Right cardiac atrium (tissue), 5 donors: ENCODE results near the gene DLG2. TPM values are rescaled to one million over a fixed set of nuclear protein-coding genes. Genes with fewer than 3 reads are reported as not detected.

ENCODE experiments used
- ATAC-seq, 2 donors: fragments of 200-7000 bp; cut with Tn5 transposase; one replicate each; pipeline versions ENCODE4 v1.8.0 to v1.9.1; 2020; ENCODE audit warnings: moderate library complexity in 2 of 2, mild to moderate bottlenecking in 1 of 2
- DNase-seq, 3 donors: peaks; one replicate each; pipeline ENCODE4 v3.0.0-alpha.2; 2020
- H3K27ac ChIP-seq: one replicate; pipeline ENCODE4 v1.5.1; 2013; ENCODE audit warnings: mild to moderate bottlenecking, low read length, control low read depth, moderate library complexity
- H3K27me3 ChIP-seq: one replicate; pipeline ENCODE4 v1.6.1; 2013; ENCODE audit not compliant: control insufficient read depth, insufficient read depth
- H3K4me1 ChIP-seq: one replicate; pipeline ENCODE4 v1.6.1; 2013; ENCODE audit warnings: low read length; ENCODE audit not compliant: control insufficient read depth, insufficient read depth
- H3K4me3 ChIP-seq: one replicate; pipeline ENCODE4 v1.5.1; 2013; ENCODE audit warnings: low read length, control low read depth
- H3K9me3 ChIP-seq: one replicate; pipeline ENCODE4 v1.6.1; 2013; ENCODE audit warnings: low read length; ENCODE audit not compliant: control insufficient read depth
- WGBS: extraction: QIAGEN DNeasy Blood & Tissue Kit; methylation state at CpG from one replicate; pipeline ENCODE4 v1.1.7; 2013; 5-methylcytosine and 5-hydroxymethylcytosine counted together
- intact Hi-C, 4 donors: fragments of 100-400 bp; cut with DNase I; formaldehyde crosslinking; loops; one replicate each; pipeline versions ENCODE4 v1.11.0 to v1.14.0; 2022 to 2023
- polyA plus RNA-seq: library from polyadenylated mRNA; stranded (reverse); fragments of 200-250 nt; gene quantifications from one replicate; pipeline ENCODE4 v1.2.3, GENCODE V29; 2013
- total RNA-seq, 4 donors: library from RNA; stranded (reverse); fragmentation: NEBNext Ultra II Directional; extraction: Animal tissue kit (Norgen Biotek cat#: 25700); gene quantifications; one replicate each; pipeline ENCODE4 v1.2.1, GENCODE V29; 2021
- donor health status: healthy with polysubstance abuse.
- donor health status: DM: no; HTN: yes; CAD: no.
- donor health status: DM: no; HTN: no; CAD: no.
- donor health status: DM: no; HTN: yes; CAD: no; lungs with severe emphysema.
- donor health status: DM: yes; HTN: yes; CAD: no.

DLG2 gene
- total and polyA plus RNA-seq, 5 donors: 2.3 to 10.5 (median 9.4) TPM

GRCh38 chr11:84563356-84563755 is 1063.8 kb downstream of the DLG2 start:
- no peak overlapping the region for H3K4me3 ChIP-seq
- no peaks in the 10 kb centered on the region for H3K4me1 ChIP-seq
- intact Hi-C loops: loop anchor here in 2 of 4 donors (5.0 to 10.0 kb wide), 2 partner anchors 151 to 154 kb away; no protein-coding TSS in a partner anchor
- H3K27ac ChIP-seq: no peak overlapping the region
- H3K9me3 ChIP-seq: no peaks in the 10 kb centered on the region
- 82% methylated on average over 2 of the region's 2 CpGs for whole genome bisulfite sequencing
- H3K27me3 ChIP-seq: no peaks in the 10 kb centered on the region
- no peak for DNase-seq
- ATAC-seq: no peak

GRCh38 chr11:84560206-84560605 is 1066.9 kb downstream of the DLG2 start:
- Histone ChIP-seq H3K4me1 (no peaks in the 10 kb centered on the region), H3K4me3 (no peak overlapping the region), H3K27me3 (no peaks in the 10 kb centered on the region), H3K27ac (no peak overlapping the region), H3K9me3 (no peaks in the 10 kb centered on the region)
- 93% methylated on average over 1 of the region's 1 CpG for WGBS
- ATAC-seq: no peak
- intact Hi-C loops: loop anchor here in 2 of 4 donors (5.0 to 10.0 kb wide), 2 partner anchors 155 to 157 kb away; no protein-coding TSS in a partner anchor
- no peak for DNase-seq

- H3K27me3 ChIP-seq: no peaks in the 10 kb centered on the region
- intact Hi-C loops: loop anchor here in 1 of 4 donors (5.0 kb wide), 1 partner anchor 154 kb away; no protein-coding TSS in a partner anchor
- H3K4me3 ChIP-seq: no peak overlapping the region
- no peaks in the 10 kb centered on the region for H3K9me3 ChIP-seq
- DNase-seq (peak in 2 of 3 donors; percentile 16 to 31), ATAC-seq (peak; percentile 50 to 57)
- 61% methylated on average over 5 of the region's 5 CpGs for WGBS
- H3K4me1 ChIP-seq: no peaks in the 10 kb centered on the region
- H3K27ac ChIP-seq: no peak overlapping the region
Measured at GRCh38 chr11:84558085-84558905, 1068.8 kb downstream of the DLG2 start.

GRCh38 chr11:84552791-84553190 is 1074.4 kb downstream of the DLG2 start:
- WGBS: 53% methylated on average over 2 of the region's 2 CpGs
- Histone ChIP-seq H3K27me3 (no peaks in the 10 kb centered on the region), H3K4me3 (no peak overlapping the region), H3K9me3 (no peaks in the 10 kb centered on the region), H3K4me1 (no peaks in the 10 kb centered on the region), H3K27ac (no peak overlapping the region)
- no peak for DNase-seq
- intact Hi-C loops: no loop called here
- no peak for ATAC-seq

- Histone ChIP-seq H3K27me3 (no peaks in the 10 kb centered on the region), H3K9me3 (no peaks in the 10 kb centered on the region), H3K4me3 (no peak overlapping the region), H3K4me1 (no peaks in the 10 kb centered on the region), H3K27ac (no peak overlapping the region)
- DNase-seq (no peak), ATAC-seq (no peak)
- 62% methylated on average over 3 of the region's 3 CpGs for WGBS
- intact Hi-C loops: no loop called here
Measured at GRCh38 chr11:84549217-84549616, 1077.9 kb downstream of the DLG2 start.

GRCh38 chr11:84544566-84544965 is 1082.6 kb downstream of the DLG2 start:
- intact Hi-C loops: no loop called here
- Histone ChIP-seq H3K4me3 (no peak overlapping the region), H3K27me3 (no peaks in the 10 kb centered on the region), H3K4me1 (peaks cover 1% of the 10 kb centered on the region), H3K27ac (no peak overlapping the region), H3K9me3 (no peaks in the 10 kb centered on the region)
- ATAC-seq (no peak), DNase-seq (no peak)
- 81% methylated on average over 2 of the region's 2 CpGs for WGBS

- H3K27me3 ChIP-seq: no peaks in the 10 kb centered on the region
- no peak overlapping the region for H3K4me3 ChIP-seq
- DNase-seq (no peak), ATAC-seq (no peak)
- intact Hi-C loops: no loop called here
- no peaks in the 10 kb centered on the region for H3K9me3 ChIP-seq
- H3K4me1 ChIP-seq: peaks cover 1% of the 10 kb centered on the region
- 46% methylated on average over 5 of the region's 5 CpGs for WGBS
- no peak overlapping the region for H3K27ac ChIP-seq
Measured at GRCh38 chr11:84543367-84544159, 1083.6 kb downstream of the DLG2 start.

GRCh38 chr11:84541731-84542340 is 1085.3 kb downstream of the DLG2 start:
- no peak overlapping the region for H3K4me3 ChIP-seq
- DNase-seq (no peak), ATAC-seq (no peak)
- no peaks in the 10 kb centered on the region for H3K27me3 ChIP-seq
- intact Hi-C loops: no loop called here
- no peaks in the 10 kb centered on the region for H3K9me3 ChIP-seq
- H3K27ac ChIP-seq: no peak overlapping the region
- WGBS: 76% methylated on average over 4 of the region's 4 CpGs
- H3K4me1 ChIP-seq: peaks cover 1% of the 10 kb centered on the region

GRCh38 chr11:84536456-84536855 is 1090.7 kb downstream of the DLG2 start:
- Histone ChIP-seq H3K27me3 (no peaks in the 10 kb centered on the region), H3K4me1 (no peaks in the 10 kb centered on the region), H3K9me3 (no peaks in the 10 kb centered on the region), H3K4me3 (no peak overlapping the region), H3K27ac (no peak overlapping the region)
- DNase-seq (no peak), ATAC-seq (no peak)
- 82% methylated on average over 3 of the region's 3 CpGs for WGBS
- intact Hi-C loops: loop anchor here in 1 of 4 donors (10.0 kb wide), 1 partner anchor 702 kb away; no protein-coding TSS in a partner anchor

GRCh38 chr11:84532364-84532763 is 1094.8 kb downstream of the DLG2 start:
- Histone ChIP-seq H3K4me1 (no peaks in the 10 kb centered on the region), H3K4me3 (no peak overlapping the region), H3K9me3 (no peaks in the 10 kb centered on the region), H3K27ac (no peak overlapping the region), H3K27me3 (no peaks in the 10 kb centered on the region)
- no peak for DNase-seq
- ATAC-seq: no peak
- intact Hi-C loops: loop anchor here in 1 of 4 donors (10.0 kb wide), 1 partner anchor 698 kb away; no protein-coding TSS in a partner anchor
- WGBS: 88% methylated on average over 4 of the region's 4 CpGs
